H1 (cell line): ENCODE measurements around the gene RTL3. TPM values are rescaled to one million over a fixed set of nuclear protein-coding genes. Genes with fewer than 3 reads are reported as not detected.

Experiments
- BCL11A ChIP-seq, 2 experiments: IDR thresholded peaks; one replicate each; pipeline ENCODE4 v1.6.1; 2011; ENCODE audit warnings: low read depth in 2 of 2, low read length in 2 of 2, mild to moderate bottlenecking in 2 of 2
- CBX8 ChIP-seq: fragments of 300-800, 300-1000 bp; sonication (generic); IDR thresholded peaks from 2 replicates; pipeline ENCODE4 v1.7.1; 2016; ENCODE audit warnings: low read depth, low read length, borderline replicate concordance
- HDAC6 ChIP-seq: IDR thresholded peaks from one replicate; pipeline ENCODE4 v1.7.1; 2012; ENCODE audit warnings: low read depth, mild to moderate bottlenecking, inconsistent platforms, low read length, moderate library complexity
- RAD21 ChIP-seq, 2 experiments: IDR thresholded peaks in 1 of 2; conservative IDR thresholded peaks in 1 of 2; 2 replicates each; pipeline ENCODE4 v1.6.1; 2011; ENCODE audit warnings: low read depth in 2 of 2, low read length in 2 of 2, improper control_type of control experiment in 1 of 2, inconsistent platforms in 1 of 2, mild to moderate bottlenecking in 1 of 2, moderate library complexity in 1 of 2
- SIN3A ChIP-seq, 2 experiments: IDR thresholded peaks in 1 of 2; conservative IDR thresholded peaks in 1 of 2; 2 replicates each; pipeline ENCODE4 v1.6.1; 2011 to 2012; ENCODE audit warnings: low read length in 2 of 2, improper control_type of control experiment in 1 of 2, low read depth in 1 of 2, mild to moderate bottlenecking in 1 of 2
- SRF ChIP-seq: IDR thresholded peaks from 2 replicates; pipeline ENCODE4 v1.6.1; 2011; ENCODE audit warnings: mild to moderate bottlenecking, low read depth, low read length, moderate library complexity
- polyA plus RNA-seq, 7 experiments: library from polyadenylated mRNA; depleted of rRNA in 3 of 7; stranded (reverse) in 5 of 7; unstranded in 2 of 7; fragments of >200 nt in 5 of 7; fragments of 200-250 nt in 2 of 7; gene quantifications; 1 replicate in 5 of 7; 2 replicates in 1 of 7; 4 replicates in 1 of 7; pipeline versions ENCODE4 v1.2.1 to v1.2.3, GENCODE V29; 2011 to 2013; ENCODE audit warnings: missing spikeins in 2 of 7, mixed read lengths in 2 of 7
- total RNA-seq: library from RNA; stranded (reverse); fragmentation: NEBNext Ultra II Directional; extraction: Animal tissue kit (Norgen Biotek cat#: 25700); gene quantifications from 2 replicates; pipeline ENCODE4 v1.2.1, GENCODE V29; 2021
- TF ChIP-seq, protein P1 (sequence below): IDR thresholded peaks from 2 replicates; pipeline ENCODE4 v1.6.1; 2012; ENCODE audit warnings: inconsistent platforms
- TF ChIP-seq, protein P2 (sequence below), 3 experiments: IDR thresholded peaks; 1 replicate in 2 of 3; 2 replicates in 1 of 3; pipeline versions ENCODE4 v1.5.1 to v1.6.1; 2011; ENCODE audit warnings: low read length in 3 of 3, mild to moderate bottlenecking in 3 of 3, inconsistent platforms in 2 of 3, low read depth in 1 of 3, moderate library complexity in 1 of 3; ENCODE audit not compliant: insufficient read depth in 1 of 3; ENCODE audit errors: control extremely low read depth in 1 of 3

Gene RTL3
- total and polyA plus RNA-seq, 2 of the 8 experiments (the other 6 are each of a cell fraction or from before 2014, with no cell fraction given): not detected

DNA sequence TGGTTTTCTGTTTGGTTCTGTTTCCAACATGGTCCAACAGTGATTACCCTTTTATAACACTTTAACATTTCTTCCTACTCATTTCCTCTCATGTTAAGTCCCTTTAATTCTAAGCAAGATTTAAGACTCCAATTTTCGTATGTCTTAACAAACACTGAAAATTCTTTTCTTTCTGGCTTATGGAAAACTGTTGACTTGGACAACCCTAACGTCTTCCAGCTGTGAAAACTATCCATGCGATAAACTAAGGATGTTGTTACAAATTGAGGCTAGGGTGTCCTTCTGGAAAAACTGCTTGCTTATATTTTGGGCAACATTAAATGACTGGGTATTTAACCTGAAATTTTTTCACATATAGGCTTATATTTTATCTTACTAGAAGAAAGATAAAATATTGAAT lies 33.9 kb upstream of the RTL3 start (continued):
- no peak for TF ChIP-seq CBX8
- no peak for TF ChIP-seq SRF
- TF ChIP-seq HDAC6: no peak
- TF ChIP-seq RAD21 (IDR thresholded peaks at IDR 0.05 in 1 of 2, conservative IDR thresholded peaks at IDR 0.05 in 1 of 2; ENCODE audit: low read depth in 2 of 2, low read length in 2 of 2): no peak
- TF ChIP-seq BCL11A (IDR thresholded peaks at IDR 0.05; ENCODE audit: low read depth in 2 of 2, low read length in 2 of 2): no peak
- TF ChIP-seq, protein P1, sequence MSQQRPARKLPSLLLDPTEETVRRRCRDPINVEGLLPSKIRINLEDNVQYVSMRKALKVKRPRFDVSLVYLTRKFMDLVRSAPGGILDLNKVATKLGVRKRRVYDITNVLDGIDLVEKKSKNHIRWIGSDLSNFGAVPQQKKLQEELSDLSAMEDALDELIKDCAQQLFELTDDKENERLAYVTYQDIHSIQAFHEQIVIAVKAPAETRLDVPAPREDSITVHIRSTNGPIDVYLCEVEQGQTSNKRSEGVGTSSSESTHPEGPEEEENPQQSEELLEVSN: no peak
- TF ChIP-seq, protein P2, sequence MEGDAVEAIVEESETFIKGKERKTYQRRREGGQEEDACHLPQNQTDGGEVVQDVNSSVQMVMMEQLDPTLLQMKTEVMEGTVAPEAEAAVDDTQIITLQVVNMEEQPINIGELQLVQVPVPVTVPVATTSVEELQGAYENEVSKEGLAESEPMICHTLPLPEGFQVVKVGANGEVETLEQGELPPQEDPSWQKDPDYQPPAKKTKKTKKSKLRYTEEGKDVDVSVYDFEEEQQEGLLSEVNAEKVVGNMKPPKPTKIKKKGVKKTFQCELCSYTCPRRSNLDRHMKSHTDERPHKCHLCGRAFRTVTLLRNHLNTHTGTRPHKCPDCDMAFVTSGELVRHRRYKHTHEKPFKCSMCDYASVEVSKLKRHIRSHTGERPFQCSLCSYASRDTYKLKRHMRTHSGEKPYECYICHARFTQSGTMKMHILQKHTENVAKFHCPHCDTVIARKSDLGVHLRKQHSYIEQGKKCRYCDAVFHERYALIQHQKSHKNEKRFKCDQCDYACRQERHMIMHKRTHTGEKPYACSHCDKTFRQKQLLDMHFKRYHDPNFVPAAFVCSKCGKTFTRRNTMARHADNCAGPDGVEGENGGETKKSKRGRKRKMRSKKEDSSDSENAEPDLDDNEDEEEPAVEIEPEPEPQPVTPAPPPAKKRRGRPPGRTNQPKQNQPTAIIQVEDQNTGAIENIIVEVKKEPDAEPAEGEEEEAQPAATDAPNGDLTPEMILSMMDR (IDR thresholded peaks at IDR 0.05; ENCODE audit: control extremely low read depth in 1 of 3, insufficient read depth in 1 of 3, low read depth in 1 of 3, low read length in 3 of 3): no peak
- TF ChIP-seq SIN3A (conservative IDR thresholded peaks at IDR 0.05 in 1 of 2, IDR thresholded peaks at IDR 0.05 in 1 of 2; ENCODE audit: low read depth in 1 of 2, low read length in 2 of 2): no peak
